8988T (cell line): ENCODE measurements around the gene SRCAP.

Source experiments
- DNase-seq: peaks from one replicate; pipeline ENCODE4 v3.0.0; 2011

SRCAP gene

GRCh38 chr16:30737794-30738648, 39.0 kb downstream of the SRCAP start:
- no peak for DNase-seq

GRCh38 chr16:30738984-30739951, 40.3 kb downstream of the SRCAP start:
- no peak for DNase-seq

- no peak for DNase-seq
Observed at GRCh38 chr16:30740364-30741251, 41.6 kb downstream of the SRCAP start.

DNA sequence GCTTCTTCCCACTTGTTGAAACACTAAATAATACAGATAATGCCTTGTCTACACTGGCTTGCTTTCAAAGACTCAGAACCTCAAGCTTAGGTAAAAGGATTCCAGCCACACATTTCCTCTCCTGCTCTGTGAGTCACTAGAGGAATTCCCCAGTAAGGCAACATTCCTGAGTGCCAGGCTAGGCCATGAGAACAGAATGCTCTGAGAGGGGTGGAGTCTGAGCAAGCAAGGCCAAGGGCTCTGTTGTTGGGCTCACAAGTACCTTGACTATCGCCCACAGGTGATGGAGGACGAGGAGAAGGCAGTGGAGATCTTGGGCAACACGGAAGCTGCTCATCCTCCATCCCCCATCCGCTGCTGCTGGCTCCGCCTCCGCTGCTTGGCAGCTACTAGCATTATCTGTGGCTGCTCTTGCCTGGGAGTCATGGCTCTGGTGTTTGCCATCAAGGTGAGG, 42.5 kb downstream of the SRCAP start:
- peak; percentile 61 for DNase-seq

DNA sequence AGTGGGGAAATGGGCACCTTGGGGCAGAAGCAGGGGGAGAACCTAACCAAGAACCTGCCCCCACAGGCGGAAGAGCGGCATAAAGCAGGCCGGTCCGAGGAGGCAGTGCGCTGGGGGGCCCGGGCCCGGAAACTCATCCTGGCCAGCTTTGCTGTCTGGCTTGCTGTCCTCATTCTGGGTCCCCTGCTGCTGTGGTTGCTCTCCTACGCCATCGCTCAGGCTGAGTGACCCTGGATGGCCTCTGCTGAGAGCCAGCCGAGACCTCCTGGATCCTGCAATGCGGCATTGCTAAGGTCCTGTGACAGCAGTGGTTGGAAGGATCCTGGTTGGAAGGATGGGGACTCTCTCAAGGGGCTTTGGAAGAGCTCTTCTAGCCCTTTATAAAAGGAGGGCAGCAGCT, 44.7 kb downstream of the SRCAP start:
- DNase-seq = no peak

DNA sequence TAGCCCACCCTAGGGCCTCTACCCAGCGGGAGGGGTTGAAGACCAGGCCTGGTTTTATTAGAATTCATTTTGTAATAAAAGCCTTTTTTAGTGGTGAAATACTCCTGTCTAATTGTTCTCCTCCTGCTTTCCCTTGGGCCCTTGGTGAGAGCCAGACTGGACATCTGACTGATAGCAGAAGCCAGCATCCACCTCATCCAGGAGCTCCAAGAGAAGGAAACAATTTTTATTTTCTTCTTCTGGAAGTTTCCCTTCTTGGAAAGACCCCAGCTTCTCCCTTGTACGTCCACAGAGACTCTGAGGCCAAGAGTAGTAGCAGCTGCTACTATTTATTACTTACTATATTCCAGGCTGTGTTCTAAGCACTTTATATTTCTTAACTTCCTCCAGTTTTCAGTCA, 45.2 kb downstream of the SRCAP start:
- no peak for DNase-seq

DNA sequence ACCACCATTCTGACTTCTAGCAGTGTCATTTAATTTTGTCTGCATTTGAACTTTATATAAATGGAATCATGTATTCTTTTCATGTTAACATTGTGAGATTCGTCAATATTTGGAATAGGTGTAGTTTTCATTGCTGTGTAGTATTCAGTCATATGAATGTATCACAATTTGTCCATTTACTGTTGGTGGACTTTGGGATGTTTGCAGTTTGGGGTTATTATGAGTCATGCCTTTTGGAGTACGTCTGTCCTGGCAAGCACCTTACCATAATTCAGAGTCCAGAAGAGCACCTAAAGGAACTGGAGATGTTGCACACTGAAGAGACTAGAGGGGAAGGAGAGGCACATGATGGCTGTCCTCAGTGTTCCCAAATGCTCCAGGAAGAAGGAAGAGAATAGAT, 46.1 kb downstream of the SRCAP start:
- DNase-seq = no peak

- no peak for DNase-seq
Observed at GRCh38 chr16:30746638-30747175, 47.7 kb downstream of the SRCAP start.

GRCh38 chr16:30747331-30747730, 48.4 kb downstream of the SRCAP start:
- no peak for DNase-seq

GRCh38 chr16:30747799-30748633, 49.0 kb downstream of the SRCAP start, which contains the start of gene PHKG2:
PHKG2 (plus strand) TSS chr16:30748425; CDS start chr16:30748821, 396 bp downstream.
- peak; percentile 61 for DNase-seq

GRCh38 chr16:30748634-30749445, 49.9 kb downstream of the SRCAP start:
- DNase-seq = no peak

DNA sequence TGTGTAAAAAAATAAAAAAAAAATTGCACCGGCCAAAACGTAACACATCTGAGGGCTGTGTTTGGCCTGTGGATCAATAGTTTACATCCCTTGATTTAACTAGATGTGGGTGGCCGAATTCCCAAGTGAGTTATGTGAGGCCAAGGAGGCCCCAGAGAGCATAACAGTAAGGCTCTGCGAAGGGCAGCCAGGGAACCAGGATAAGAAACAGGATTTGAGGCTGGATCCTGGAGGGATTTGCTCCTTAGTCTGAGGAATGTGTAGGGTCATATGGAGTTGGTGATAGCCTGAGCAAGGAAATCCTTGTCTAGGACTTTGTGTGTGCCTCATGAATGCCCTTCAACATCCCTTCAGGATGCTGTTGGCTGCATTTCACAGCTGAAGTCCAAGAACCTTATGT, 51.2 kb downstream of the SRCAP start:
- DNase-seq = no peak

DNA sequence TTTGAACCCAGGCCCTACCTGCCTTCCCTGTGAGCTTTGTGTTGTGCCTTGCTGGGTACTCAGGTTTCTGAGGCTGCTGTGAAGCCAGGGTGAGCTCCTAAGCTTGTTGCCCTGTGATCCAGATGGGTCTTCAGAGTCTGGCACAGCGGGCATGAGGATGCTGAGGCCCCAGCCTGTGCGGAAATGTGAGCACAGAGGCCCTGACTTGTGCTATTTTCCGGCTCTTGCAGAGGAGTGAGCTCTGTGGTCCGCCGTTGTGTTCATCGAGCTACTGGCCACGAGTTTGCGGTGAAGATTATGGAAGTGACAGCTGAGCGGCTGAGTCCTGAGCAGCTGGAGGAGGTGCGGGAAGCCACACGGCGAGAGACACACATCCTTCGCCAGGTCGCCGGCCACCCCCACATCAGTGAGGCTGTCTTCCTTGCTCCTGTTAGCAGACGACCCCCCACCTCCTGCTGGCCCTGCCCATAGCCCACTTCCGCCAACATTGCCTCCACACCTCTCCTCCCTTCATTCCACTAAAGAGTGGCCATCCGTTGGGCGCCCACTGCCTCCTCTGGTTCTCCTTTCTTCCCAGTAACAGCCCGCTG, 52.0 kb downstream of the SRCAP start:
- no peak for DNase-seq

GRCh38 chr16:30753596-30753995, 54.6 kb downstream of the SRCAP start:
- no peak for DNase-seq

GRCh38 chr16:30755955-30756780, 57.2 kb downstream of the SRCAP start:
- no peak for DNase-seq

- DNase-seq = no peak
Observed at GRCh38 chr16:30756781-30757100, 57.8 kb downstream of the SRCAP start.

DNA sequence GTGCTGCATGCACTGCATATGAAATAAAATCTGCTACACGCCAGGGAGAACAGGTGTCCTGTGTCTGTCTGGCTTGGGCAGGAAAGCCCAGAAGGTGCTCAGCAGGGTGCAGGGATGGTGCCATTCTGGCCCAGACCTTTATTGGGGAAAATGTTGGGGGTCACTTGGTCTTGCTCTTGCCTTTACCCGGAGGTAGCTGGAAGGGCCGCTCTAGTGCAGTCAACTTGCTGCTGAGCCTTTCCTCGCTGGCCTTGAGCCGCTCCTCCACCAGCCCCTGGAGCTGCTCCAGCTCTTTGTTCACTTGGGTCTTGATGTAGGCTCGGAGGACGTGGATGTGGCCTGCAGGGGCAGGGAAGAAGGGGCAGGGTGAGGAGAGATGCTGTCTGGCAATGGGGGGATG, 58.3 kb downstream of the SRCAP start:
- DNase-seq = no peak

- DNase-seq = no peak
Observed at GRCh38 chr16:30758988-30759491, 60.1 kb downstream of the SRCAP start.

DNA sequence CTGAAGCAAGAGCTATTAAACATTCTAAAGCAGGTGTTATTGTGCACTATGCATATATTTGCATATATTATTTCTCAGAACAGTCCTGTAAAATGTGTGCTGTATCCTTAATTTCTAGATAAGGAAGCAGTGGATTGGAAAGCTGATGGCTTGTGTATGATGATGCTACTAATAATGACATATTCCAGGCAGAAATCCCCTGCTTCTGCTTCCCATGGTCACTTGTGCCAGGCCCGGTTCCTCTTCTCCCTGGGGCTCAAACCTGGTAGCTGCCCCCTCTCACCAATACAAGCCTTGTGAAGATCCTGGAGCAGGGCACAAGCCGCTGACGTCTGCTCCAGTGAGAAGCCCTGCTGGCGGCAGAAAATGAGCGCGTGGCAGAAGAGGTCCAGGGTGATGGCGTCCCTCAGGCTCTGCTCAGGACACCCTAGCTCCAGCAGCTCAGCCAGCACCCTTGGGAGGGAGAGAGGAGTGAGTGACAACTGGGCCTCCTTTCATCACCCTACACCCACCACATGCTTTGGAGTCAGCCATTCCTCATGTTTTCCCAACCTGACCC, 61.1 kb downstream of the SRCAP start:
- DNase-seq = no peak
